Muscle layer of colon (tissue), 2 donors: ENCODE measurements around the gene SMIM38.

Source experiments
- H3K27ac ChIP-seq: one replicate; pipeline ENCODE4 v1.7.0; 2013; ENCODE audit warnings: low read depth, mild to moderate bottlenecking, low read length, moderate library complexity
- H3K27me3 ChIP-seq, 2 donors: one replicate each; pipeline ENCODE4 v1.7.0; 2013; ENCODE audit warnings: low read length in 2 of 2, mild to moderate bottlenecking in 2 of 2; ENCODE audit not compliant: insufficient read depth in 2 of 2, control insufficient read depth in 1 of 2
- H3K36me3 ChIP-seq: one replicate; pipeline ENCODE4 v1.7.0; 2013; ENCODE audit warnings: mild to moderate bottlenecking, low read length; ENCODE audit not compliant: insufficient read depth
- H3K4me1 ChIP-seq: one replicate; pipeline ENCODE4 v1.7.0; 2013; ENCODE audit warnings: mild to moderate bottlenecking, low read length; ENCODE audit not compliant: insufficient read depth
- H3K4me3 ChIP-seq, 2 donors: one replicate each; pipeline ENCODE4 v1.7.0; 2013; ENCODE audit warnings: low read length in 2 of 2, low read depth in 1 of 2, mild to moderate bottlenecking in 1 of 2, moderate library complexity in 1 of 2
- H3K9ac ChIP-seq: one replicate; pipeline ENCODE4 v1.7.0; 2013; ENCODE audit warnings: low read length
- H3K9me3 ChIP-seq: one replicate; pipeline ENCODE4 v1.7.0; 2013; ENCODE audit warnings: mild to moderate bottlenecking, low read length
- donor health status: abdominal sarcoma.
- donor health status: Adenocarcinoma of cecum.

The SMIM38 gene

DNA sequence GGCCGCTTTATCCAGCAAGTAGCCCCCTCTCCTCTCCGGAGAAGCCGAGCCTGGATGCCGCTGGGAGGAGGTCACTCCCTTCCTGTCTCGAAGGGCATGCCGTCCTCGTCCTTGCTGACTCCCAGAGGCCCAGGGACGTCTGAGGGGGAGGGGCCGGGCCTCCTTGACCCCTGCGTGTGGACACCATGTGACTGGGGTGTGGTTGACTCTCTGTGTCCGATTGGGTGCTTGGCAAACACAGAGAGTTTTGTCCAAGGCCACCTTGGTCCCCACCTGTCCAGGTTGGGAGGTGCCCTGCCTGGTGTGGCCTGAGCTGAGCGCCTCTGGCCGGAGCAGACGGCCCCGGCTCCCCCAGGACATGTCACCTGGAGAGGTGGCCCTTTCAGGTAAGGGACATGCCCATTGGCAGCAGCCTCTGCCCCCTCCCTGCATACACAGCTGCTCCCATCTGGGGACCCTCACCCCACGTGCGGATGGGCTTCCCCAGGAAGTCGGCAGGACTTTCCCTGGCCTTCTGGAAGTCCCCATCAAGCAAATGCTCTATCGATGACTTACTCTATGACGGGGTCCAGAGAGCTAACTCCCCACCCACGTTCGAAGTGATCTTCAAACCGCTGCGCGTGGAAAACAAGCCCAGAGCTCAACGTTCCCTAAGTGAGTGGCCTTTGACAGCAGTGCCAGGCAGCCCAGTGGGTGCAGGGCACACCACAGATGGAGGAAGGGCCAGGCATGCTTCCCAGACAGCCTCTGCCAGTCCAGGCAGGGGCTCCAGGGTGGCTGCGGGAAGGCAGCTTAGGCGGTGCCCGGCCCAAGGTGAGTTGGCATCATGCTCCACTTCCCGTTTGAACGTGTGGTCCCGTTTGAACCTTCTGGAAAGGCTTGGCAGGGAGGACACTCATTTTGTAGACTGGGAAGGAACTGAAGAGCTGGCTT lies at the start of gene SMIM38:
SMIM38 (plus strand) TSS at position 634 of the 933 bp plus-strand sequence. CDS start 1,912 bp downstream, outside the sequence.
- peak within 1 kb of the TSS; percentile 21 for H3K27ac ChIP-seq
- no peak within 1 kb of the TSS for H3K9ac ChIP-seq
- peak within 1 kb of the TSS in 1 of 2 donors; percentile 18 for H3K4me3 ChIP-seq
- peaks cover 8% of the 10 kb centered on the region for H3K4me1 ChIP-seq
- no peaks in the 10 kb centered on the region for H3K9me3 ChIP-seq
- H3K27me3 ChIP-seq, result no peaks in the 10 kb centered on the region
- no peaks in the 10 kb centered on the region for H3K36me3 ChIP-seq

DNA sequence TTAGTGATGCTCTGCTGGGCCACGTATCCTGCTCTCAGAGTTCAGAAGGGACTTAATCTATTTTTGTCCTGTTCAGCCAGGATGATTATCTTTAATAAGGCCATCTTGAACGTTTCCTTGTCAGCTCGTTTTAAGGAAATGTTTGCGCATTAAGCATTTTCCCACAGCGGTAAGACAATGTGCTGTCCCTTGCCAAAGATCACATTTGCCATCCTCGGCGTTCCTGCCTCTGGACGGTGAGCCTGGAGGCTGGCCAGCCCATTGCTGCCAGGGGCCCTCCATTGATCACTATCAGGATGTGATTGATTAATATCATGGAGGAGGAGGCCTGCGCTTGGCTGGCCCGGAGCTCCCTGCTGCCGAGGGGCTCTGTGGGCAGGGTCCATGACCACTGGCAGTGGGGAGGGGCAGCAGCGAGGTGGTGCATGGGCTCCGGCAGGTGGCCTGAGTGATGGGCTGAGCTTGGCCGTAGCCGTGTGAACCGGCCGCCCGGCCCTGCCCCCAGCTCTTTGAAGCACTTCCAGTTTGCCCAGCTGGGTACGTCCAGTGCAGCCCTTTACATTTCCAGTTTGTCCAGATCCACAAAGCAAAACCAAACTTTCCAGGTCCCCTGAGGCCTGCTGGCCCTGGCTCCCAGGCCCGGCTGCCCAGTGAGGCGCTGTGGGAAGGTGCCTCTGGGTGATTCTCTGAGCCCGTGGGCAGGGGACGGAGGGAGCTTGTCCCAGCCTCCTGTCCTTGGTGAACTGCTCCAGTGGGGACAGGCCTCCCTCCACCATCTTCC lies 49.5 kb upstream of the SMIM38 start:
- Histone ChIP-seq H3K4me1 (peaks cover 5% of the 10 kb centered on the region), H3K4me3 (no peak overlapping the region), H3K27ac (no peak overlapping the region), H3K9me3 (no peaks in the 10 kb centered on the region), H3K9ac (no peak overlapping the region), H3K27me3 (no peaks in the 10 kb centered on the region), H3K36me3 (peaks cover 4% of the 10 kb centered on the region)

DNA sequence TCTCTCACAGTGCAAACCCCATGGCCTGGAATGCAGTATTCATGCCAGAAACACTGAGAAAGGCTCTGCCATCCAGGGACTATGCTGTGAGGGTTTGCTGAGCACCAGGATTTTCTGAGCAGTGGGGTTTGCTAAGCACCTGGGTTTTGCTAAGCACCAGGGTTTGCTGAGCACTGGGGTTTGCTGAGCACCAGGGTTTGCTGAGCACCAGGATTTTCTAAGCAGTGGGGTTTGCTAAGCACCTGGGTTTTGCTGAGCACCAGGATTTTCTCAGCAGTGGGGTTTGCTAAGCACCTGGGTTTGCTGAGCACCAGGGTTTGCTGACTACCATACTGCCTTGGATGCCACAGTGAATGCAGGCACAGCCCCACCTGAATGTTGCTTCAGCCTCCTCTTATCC lies 48.3 kb upstream of the SMIM38 start:
- no peak overlapping the region for H3K4me3 ChIP-seq
- H3K27me3 ChIP-seq, result no peaks in the 10 kb centered on the region
- no peaks in the 10 kb centered on the region for H3K9me3 ChIP-seq
- peaks cover 4% of the 10 kb centered on the region for H3K36me3 ChIP-seq
- no peak overlapping the region for H3K9ac ChIP-seq
- H3K27ac ChIP-seq, result no peak overlapping the region
- no peaks in the 10 kb centered on the region for H3K4me1 ChIP-seq

DNA sequence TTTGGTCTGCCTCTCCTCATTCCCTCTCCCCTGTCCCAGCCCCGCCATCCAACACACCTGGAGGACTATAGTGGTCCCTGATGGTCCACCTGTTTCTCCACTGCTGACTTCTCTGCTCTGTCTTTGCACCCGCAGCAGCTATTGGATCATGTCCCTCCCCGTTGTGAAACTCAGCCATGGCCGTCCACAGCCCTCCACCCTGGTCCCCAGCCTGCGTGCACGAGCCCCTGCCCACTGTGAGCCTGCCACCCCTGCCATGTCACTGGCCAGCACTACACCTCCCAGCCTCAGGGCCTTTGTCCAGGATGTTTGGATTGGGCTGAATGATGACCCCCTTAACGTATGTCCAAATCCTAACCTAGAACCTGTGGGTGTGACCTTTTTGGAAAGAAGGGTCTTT lies 47.7 kb upstream of the SMIM38 start:
- H3K27me3 ChIP-seq, result no peaks in the 10 kb centered on the region

DNA sequence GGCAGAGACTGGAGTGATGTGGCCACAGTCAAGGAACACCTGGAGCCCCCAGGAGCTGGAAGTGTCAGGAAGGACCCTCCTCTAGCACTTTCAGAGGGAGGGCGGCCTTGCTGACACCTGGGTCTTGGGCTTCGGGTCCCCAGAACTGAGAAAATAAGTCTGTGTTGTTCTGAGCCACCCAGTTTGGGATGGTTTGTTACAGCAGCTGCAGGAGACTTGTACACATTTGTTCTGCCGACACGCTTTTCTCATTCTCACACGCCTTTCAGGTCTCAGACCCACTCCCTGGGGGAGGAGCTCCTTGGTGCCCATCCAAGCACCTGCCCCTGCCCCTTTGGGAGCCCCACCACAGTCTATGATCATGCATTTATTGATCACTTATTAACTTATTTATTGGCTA lies 47.2 kb upstream of the SMIM38 start:
- Histone ChIP-seq H3K9ac (no peak overlapping the region), H3K9me3 (no peaks in the 10 kb centered on the region), H3K36me3 (peaks cover 4% of the 10 kb centered on the region), H3K4me3 (no peak overlapping the region), H3K27ac (no peak overlapping the region), H3K4me1 (no peaks in the 10 kb centered on the region), H3K27me3 (no peaks in the 10 kb centered on the region)

More for the DNA sequence above, 47.7 kb upstream of the SMIM38 start:
- H3K9ac ChIP-seq, result no peak overlapping the region
- no peaks in the 10 kb centered on the region for H3K4me1 ChIP-seq
- H3K4me3 ChIP-seq, result no peak overlapping the region
- H3K9me3 ChIP-seq, result no peaks in the 10 kb centered on the region
- no peak overlapping the region for H3K27ac ChIP-seq
- peaks cover 4% of the 10 kb centered on the region for H3K36me3 ChIP-seq

DNA sequence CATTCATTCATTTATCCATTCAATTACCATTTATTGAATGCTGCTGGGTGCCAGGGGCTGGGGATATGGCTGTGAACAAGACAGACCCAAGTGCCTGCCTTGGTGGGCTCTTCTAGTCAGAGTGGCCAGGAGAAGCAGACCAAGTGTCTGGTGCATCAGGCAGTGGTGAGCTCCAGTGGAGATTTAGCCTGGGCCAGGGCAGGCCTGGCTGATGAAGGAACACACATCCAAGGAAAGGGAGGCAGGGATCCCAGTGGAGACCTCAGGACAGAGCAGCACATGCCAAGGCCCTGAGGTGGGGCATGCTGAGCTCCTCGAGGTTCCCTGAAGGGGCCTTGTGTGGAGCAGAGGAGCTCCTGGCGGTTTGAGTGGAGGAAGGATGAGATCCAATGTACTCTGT lies 46.6 kb upstream of the SMIM38 start:
- Histone ChIP-seq H3K36me3 (peaks cover 4% of the 10 kb centered on the region), H3K9ac (no peak overlapping the region), H3K27me3 (no peaks in the 10 kb centered on the region), H3K4me3 (no peak overlapping the region), H3K4me1 (no peaks in the 10 kb centered on the region), H3K9me3 (no peaks in the 10 kb centered on the region), H3K27ac (no peak overlapping the region)

DNA sequence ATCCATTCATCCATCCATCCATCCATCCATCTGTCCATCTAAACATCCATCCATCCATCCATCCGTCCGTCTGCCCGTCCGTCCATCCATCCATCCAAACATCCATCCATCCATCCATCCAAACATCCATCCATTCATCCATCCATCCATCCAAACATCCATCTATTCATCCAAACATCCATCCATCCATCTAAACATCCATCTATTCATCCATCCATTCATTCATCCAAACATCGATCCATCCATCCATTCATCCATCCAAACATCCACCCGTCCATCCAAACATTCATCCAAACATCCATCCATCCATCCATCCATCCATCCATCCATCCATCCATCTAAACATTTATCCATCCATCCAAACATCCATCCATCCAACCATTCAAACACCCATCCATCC lies 45.3 kb upstream of the SMIM38 start:
- Histone ChIP-seq H3K4me1 (no peaks in the 10 kb centered on the region), H3K36me3 (peaks cover 4% of the 10 kb centered on the region), H3K27ac (no peak overlapping the region), H3K27me3 (no peaks in the 10 kb centered on the region), H3K4me3 (no peak overlapping the region), H3K9ac (no peak overlapping the region), H3K9me3 (no peaks in the 10 kb centered on the region)

DNA sequence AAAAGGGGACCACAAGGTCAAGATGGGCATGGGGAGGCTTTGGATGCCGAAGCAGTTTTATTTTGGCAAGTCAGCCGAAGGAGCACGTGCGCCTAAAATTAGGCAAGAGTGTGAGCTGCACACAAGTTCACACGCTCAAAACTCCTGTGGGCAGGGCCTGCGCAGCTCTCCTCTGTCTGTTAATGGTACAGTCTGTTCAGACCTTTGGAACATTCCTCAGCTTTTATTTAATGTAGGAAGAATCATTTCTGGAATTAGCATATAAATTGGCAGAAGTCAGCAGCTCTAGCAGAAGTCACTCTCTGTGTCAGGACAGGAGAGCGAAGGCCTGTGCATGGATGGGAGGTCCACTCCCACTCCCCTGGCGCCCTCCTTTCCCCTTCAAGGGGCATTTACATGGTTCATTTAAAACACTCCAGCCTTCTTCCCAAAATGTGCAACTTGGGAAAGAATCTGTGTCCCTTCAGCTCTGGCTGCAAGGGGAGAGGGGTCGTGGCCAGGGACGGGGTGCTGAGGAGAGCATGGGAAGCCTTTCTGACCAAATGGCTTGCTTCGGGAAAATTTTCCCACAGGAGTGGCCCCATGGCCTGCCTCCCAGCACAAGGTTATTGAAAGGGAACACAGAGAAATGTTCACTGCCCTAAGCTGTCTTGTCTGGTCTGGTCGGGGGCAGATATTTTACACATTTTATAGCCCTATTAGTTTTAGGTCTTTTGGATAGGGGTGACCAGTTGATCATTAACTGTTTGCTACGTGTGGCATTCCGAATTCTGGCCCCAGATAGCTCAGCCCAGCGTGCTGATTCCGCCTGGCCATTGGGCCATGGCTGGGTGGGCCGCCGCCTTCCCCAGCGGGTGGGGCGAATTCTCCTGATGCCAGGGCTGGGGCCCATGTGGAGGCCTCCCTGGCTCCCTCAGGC lies 43.9 kb upstream of the SMIM38 start:
- H3K27me3 ChIP-seq, result no peaks in the 10 kb centered on the region
- H3K4me3 ChIP-seq, result no peak overlapping the region
- no peaks in the 10 kb centered on the region for H3K9me3 ChIP-seq
- H3K36me3 ChIP-seq, result peaks cover 4% of the 10 kb centered on the region
- H3K9ac ChIP-seq, result no peak overlapping the region
- H3K4me1 ChIP-seq, result no peaks in the 10 kb centered on the region
- H3K27ac ChIP-seq, result no peak overlapping the region

DNA sequence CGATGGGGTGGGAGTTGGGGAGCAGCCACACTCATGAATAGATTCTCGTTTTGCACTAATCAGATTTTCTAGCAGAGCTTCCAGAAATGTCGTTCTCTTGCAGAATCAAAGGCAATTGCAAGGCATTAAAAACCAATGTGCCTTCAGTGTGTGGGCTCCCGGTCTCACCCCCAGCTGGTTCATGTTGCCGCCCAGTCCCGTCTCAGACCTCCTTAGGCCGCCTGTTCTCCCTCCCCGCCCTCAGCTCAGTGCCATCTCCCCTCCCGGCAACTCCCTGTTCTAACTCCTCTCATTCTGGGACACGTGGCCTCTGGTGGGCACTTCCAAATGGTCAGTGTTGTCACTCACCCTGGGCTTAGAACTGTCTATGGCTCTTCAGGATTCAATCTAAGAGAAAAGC lies 42.5 kb upstream of the SMIM38 start:
- Histone ChIP-seq H3K4me1 (no peaks in the 10 kb centered on the region), H3K36me3 (peaks cover 3% of the 10 kb centered on the region), H3K27ac (no peak overlapping the region)

DNA sequence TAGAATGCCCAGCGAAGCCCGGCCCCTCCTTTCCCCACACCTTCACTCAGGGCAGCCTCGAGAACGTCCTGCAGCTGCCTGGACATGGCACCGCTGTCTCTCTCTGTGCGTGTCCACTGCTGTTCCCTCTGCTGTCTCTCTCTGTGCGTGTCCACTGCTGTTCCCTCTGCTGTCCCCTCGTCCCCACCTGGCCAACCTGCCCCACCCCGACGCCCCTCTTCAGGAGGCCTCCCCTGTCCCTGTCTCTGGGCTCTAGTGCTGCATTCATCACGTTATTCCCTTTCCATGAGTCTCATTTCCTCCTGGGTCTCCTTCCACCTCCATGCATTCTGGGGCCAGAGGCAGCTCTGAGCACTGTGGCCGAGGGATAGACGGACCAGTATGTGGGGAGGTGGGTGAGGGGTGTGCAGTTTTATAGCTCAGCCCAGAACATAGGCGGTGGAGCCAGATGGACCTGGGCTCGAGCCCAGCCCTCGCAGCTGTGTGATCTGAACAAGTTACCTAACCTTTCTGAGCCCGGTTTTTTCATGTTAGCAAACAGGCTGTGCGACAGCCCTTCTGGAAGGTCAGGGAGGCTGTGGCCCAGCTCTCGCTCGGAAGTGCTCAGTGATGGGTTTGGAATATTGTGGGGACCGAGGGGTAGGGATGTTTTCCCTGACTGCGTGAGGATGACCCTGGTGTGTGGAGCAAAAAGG lies 41.9 kb upstream of the SMIM38 start:
- no peaks in the 10 kb centered on the region for H3K27me3 ChIP-seq
- H3K36me3 ChIP-seq, result no peaks in the 10 kb centered on the region
- H3K4me3 ChIP-seq, result no peak overlapping the region
- no peak overlapping the region for H3K27ac ChIP-seq
- H3K9me3 ChIP-seq, result no peaks in the 10 kb centered on the region
- no peak overlapping the region for H3K9ac ChIP-seq
- H3K4me1 ChIP-seq, result no peaks in the 10 kb centered on the region

More for the DNA sequence above, 42.5 kb upstream of the SMIM38 start:
- no peaks in the 10 kb centered on the region for H3K27me3 ChIP-seq
- H3K9ac ChIP-seq, result no peak overlapping the region
- no peaks in the 10 kb centered on the region for H3K9me3 ChIP-seq
- no peak overlapping the region for H3K4me3 ChIP-seq
